Measurements from ENCODE around the gene UCHL3. TPM values are rescaled to one million over a fixed set of nuclear protein-coding genes. Genes with fewer than 3 reads are reported as not detected.

Gene UCHL3
- total RNA-seq, 2 experiments from 2014 or later, result 31.1 to 36.7 TPM

DNA sequence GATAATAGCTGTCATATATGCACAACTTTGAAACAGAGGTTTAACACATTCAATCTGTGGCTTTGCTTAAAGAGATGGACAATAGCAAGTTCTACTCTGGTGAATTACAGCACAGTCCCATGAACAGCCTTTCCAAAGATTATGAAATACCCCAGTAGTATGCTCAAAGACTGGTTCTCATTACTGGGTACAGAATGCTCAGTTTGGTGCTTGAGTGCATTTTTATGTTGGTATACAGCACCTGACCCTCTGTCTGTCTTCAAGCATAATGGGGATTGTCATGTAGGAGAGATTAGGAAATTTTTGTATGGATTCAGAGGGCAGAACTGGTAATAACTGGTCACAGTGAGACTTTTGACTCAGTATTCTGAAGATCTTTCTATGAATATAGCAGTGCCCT, 94.1 kb downstream of the UCHL3 start:
- peaks cover 2% of the 10 kb centered on the region for H3K4me1 Mint-ChIP-seq
- no peak overlapping the region for H3K4me3 Mint-ChIP-seq
- CTCF ChIA-PET, result interaction anchor here (1.0 kb wide), 1 partner anchor 51 kb away, joined by 3 read pairs; no protein-coding TSS in a partner anchor
- no peak for ATAC-seq
- no peak for DNase-seq
- H3K27ac Mint-ChIP-seq, result no peak overlapping the region
- no peaks in the 10 kb centered on the region for H3K9me3 Mint-ChIP-seq (ENCODE audit: low read depth)
- peaks cover 2% of the 10 kb centered on the region for H3K36me3 Mint-ChIP-seq
- H3K27me3 Mint-ChIP-seq, result peaks cover 9% of the 10 kb centered on the region

DNA sequence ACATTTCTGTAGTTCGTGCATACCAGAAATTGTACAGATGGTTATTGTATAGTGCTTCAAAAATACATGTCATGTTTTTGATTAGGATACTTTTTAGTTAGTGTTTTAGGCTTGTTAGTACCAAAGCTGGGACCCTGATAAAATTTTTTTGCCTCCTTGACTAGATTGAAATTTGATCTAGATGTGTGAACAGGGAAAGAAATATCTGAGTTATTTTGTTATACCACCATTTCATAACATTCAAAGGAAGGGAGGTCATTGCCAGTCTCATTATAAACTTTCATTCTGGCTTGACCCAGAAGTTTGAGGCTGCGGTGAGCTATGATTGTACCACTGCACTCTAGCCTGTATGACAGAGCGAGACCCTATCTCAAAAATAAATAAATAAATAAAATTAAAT, 95.5 kb downstream of the UCHL3 start:
- Mint-ChIP-seq H3K4me1 (peaks cover 2% of the 10 kb centered on the region), H3K27me3 (peaks cover 3% of the 10 kb centered on the region), H3K27ac (no peak overlapping the region), H3K4me3 (no peak overlapping the region), H3K36me3 (peaks cover 2% of the 10 kb centered on the region), H3K9me3 (ENCODE audit: low read depth) (no peaks in the 10 kb centered on the region)
- ATAC-seq (no peak), DNase-seq (no peak)
- CTCF ChIA-PET, result no interaction called here

DNA sequence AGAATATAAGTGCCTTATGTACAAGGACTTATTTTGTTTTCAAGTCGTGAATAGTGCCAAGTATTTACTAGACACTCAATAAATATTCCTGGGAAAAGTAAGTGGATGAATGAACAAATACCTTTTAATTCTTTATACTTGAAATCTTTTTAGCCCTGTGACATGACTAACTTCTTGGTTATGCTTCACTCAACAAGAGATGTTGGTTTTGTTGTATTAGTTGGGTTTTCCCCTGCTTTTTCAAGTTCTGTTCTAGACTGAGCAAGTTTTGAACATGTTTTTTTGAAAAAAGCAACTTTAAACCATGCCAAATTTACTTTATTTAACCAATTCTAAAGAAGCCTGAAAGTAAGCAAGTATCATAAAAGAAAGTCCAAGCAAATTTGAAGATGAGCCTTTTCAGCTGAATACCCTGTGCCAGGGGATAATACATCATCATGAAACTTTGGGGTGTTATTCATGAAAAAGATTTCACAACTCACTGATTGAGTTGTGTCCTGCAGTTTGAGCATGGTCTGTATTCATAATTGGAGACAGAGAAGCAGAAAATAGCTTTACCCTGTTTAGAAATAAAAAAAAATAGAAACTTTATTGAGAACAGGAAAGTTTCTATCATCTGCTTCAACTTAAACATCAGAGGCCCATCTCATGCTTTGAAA, 97.7 kb downstream of the UCHL3 start:
- Mint-ChIP-seq H3K27ac (no peak overlapping the region), H3K27me3 (no peaks in the 10 kb centered on the region), H3K4me3 (no peak overlapping the region), H3K9me3 (ENCODE audit: low read depth) (no peaks in the 10 kb centered on the region), H3K36me3 (peaks cover 2% of the 10 kb centered on the region), H3K4me1 (no peaks in the 10 kb centered on the region)
- CTCF ChIA-PET, result no interaction called here
- DNase-seq, result no peak
- no peak for ATAC-seq

DNA sequence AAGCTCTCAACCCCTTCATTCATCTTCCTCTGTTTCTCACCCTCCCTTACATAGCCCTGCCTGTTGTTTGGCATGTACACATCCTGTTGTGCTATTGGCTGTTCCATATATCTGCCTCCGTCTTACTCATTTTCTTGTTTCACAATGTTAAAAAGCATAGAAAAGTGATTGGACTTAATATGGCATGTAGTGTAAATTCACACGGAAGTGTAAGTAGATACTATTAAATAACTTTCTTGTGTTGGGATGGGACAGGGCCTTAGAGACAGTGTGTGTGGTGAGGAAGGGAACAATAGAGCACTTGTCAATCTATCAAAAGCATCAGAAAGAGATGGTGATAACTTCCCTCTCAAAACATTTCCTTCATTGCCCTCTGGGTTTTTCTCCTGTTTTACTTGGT, 98.9 kb downstream of the UCHL3 start:
- no peaks in the 10 kb centered on the region for H3K9me3 Mint-ChIP-seq (ENCODE audit: low read depth)
- ATAC-seq (no peak), DNase-seq (no peak)
- peaks cover 2% of the 10 kb centered on the region for H3K36me3 Mint-ChIP-seq
- H3K4me3 Mint-ChIP-seq, result no peak overlapping the region
- H3K27me3 Mint-ChIP-seq, result no peaks in the 10 kb centered on the region
- CTCF ChIA-PET, result no interaction called here
- no peak overlapping the region for H3K27ac Mint-ChIP-seq
- H3K4me1 Mint-ChIP-seq, result no peaks in the 10 kb centered on the region

DNA sequence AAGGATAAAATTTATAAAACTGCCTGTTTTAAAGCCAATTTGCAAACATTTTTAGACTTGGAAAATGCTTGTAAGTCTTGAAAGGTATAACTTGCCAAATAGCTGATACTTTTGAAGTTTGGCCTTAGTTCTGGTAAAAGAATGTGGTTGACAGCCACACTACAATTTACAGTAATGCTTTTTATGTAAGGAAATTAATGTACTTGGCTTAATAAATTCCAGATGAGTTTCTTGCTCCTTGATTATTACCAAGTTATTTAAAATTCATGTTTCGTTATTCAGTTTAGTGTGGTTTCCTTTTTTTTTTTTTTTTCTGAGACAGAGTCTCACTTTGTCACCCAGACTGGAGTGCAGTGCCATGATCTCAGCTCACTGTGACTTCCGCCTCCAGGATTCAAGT, 101.4 kb downstream of the UCHL3 start:
- Mint-ChIP-seq H3K36me3 (peaks cover 2% of the 10 kb centered on the region), H3K4me1 (no peaks in the 10 kb centered on the region), H3K9me3 (ENCODE audit: low read depth) (no peaks in the 10 kb centered on the region), H3K27ac (no peak overlapping the region), H3K27me3 (no peaks in the 10 kb centered on the region), H3K4me3 (no peak overlapping the region)
- ATAC-seq (no peak), DNase-seq (no peak)
- CTCF ChIA-PET, result no interaction called here

DNA sequence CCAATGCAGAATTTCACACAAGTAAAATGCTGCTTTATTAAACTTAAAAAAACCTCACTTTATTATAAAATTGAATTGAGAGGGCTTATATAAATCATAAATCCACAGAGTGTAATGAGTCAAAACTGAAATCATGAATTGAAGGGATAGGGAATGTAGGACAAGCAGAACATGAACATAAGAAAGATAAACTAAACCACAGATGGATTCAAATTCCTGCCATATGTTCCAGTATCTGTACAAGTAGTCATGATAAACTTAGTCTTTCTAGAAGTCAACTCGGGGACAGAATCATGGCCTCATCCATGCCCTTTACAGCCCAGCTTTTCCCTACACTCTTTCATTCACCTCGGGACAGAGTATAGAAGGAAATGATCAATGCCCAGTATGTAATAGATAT, 103.1 kb downstream of the UCHL3 start:
- Mint-ChIP-seq H3K4me3 (no peak overlapping the region), H3K36me3 (no peaks in the 10 kb centered on the region), H3K9me3 (ENCODE audit: low read depth) (no peaks in the 10 kb centered on the region), H3K27ac (no peak overlapping the region), H3K4me1 (no peaks in the 10 kb centered on the region), H3K27me3 (no peaks in the 10 kb centered on the region)
- DNase-seq, result no peak
- CTCF ChIA-PET, result no interaction called here
- ATAC-seq, result no peak

Other genes starting within 250 kb of the UCHL3 start
- 10 to 100 TPM; 13.9 to 23.6 TPM for gene TBC1D4, start 67.6 kb upstream of the UCHL3 start, total RNA-seq
- gene COMMD6, start 11.9 kb upstream of the UCHL3 start, total RNA-seq, result 100 to 1,000 TPM in 1 of 2 experiments, 10 to 100 TPM in 1; 97.6 to 130 TPM
- 1 to 10 TPM; 4.2 to 9.3 TPM for gene LMO7, start 86.5 kb downstream of the UCHL3 start, total RNA-seq

All from activated CD8-positive, alpha-beta memory T cell treated with anti-CD3 and anti-CD28 coated beads, Interleukin-2, amount 10 ng/mL, durations not matched to agents 7 days and 5 days (primary cell).